ENCODE results near the gene GPD2.

DNA sequence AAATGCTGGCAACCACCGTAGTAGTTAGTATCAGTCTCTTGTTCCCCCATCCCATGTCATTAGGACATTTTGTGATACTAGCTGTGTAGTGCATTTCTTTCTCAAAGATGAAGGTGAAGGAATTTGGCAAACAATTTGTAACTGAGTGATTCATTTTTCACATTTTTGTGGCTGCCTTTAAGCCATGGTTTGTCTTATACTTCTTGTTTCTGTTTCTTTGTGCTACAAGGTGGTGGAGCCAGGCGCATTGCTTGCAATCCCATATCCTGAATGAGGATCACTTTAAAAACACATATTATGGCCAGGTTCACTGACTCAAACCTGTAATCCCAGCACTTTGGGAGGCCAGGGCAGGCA lies 40.6 kb downstream of the GPD2 start:
- TF ChIP-seq GATA3 (IDR thresholded peaks at IDR 0.05; ENCODE audit: low read depth, low read length) (no peak), GATA2 (IDR thresholded peaks at IDR 0.05; ENCODE audit: low read depth, low read length) (no peak)

Measured in SH-SY5Y (cell line).